NT2/D1 (cell line): ENCODE measurements around the gene DRAM1.

ENCODE experiments used
- DNase-seq: peaks from one replicate; pipeline ENCODE4 v3.0.0-alpha.2; 2011; ENCODE audit warnings: low read depth, low spot score
- H3K27me3 ChIP-seq: 2 replicates; pipeline ENCODE4 v1.6.0; 2011; ENCODE audit warnings: mild to moderate bottlenecking; ENCODE audit not compliant: insufficient read length, insufficient read depth
- H3K36me3 ChIP-seq: 2 replicates; pipeline ENCODE4 v1.6.1; 2011; ENCODE audit warnings: mild to moderate bottlenecking, low read length, mixed read lengths; ENCODE audit not compliant: insufficient read depth, insufficient read length
- H3K4me1 ChIP-seq: 2 replicates; pipeline ENCODE4 v1.5.1; 2011; ENCODE audit not compliant: insufficient read depth, insufficient read length
- H3K4me3 ChIP-seq: 2 replicates; pipeline ENCODE4 v1.5.1; 2011; ENCODE audit warnings: low read depth; ENCODE audit not compliant: insufficient read length
- H3K9ac ChIP-seq: 2 replicates; pipeline ENCODE4 v1.6.0; 2011; ENCODE audit warnings: low read depth; ENCODE audit not compliant: insufficient read length
- H3K9me3 ChIP-seq: 2 replicates; pipeline ENCODE4 v1.5.1; 2011; ENCODE audit warnings: mild to moderate bottlenecking, low read length; ENCODE audit not compliant: insufficient read depth
- SUZ12 ChIP-seq: IDR thresholded peaks from 2 replicates; pipeline ENCODE4 v1.6.1; 2011; ENCODE audit not compliant: insufficient read length, insufficient read depth; ENCODE audit errors: extremely low read depth
- YY1 ChIP-seq: IDR thresholded peaks from 2 replicates; pipeline ENCODE4 v1.6.1; 2011; ENCODE audit not compliant: insufficient read length, insufficient read depth
- ZNF274 ChIP-seq: IDR thresholded peaks from 2 replicates; pipeline ENCODE4 v1.6.1; 2011; ENCODE audit warnings: mild to moderate bottlenecking, low read depth, low read length

Gene DRAM1

DNA sequence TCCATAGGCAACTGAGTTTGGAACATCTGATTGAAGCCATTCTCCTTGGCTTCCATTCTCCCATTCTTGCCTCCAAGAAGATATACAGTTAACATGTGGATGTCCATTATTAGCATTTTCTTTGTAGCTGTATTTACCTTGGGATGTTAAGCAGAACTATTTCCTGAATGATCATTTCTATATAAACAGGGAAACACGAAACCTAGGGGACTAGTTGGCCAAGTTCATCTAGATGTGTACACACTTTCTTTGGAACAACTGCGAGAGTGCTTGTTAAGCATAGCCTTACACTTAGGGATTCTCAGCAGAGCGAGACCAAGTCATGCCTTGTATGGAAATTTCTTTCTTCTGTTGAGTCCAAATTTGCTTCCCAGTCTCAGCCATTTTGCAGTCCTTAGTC lies 42.1 kb downstream of the DRAM1 start:
- H3K9ac ChIP-seq: no peak overlapping the region
- no peak for DNase-seq
- no peaks in the 10 kb centered on the region for H3K27me3 ChIP-seq
- H3K4me1 ChIP-seq: no peaks in the 10 kb centered on the region
- no peaks in the 10 kb centered on the region; the same call in 1 of the 2 replicates for H3K9me3 ChIP-seq
- H3K4me3 ChIP-seq: no peak overlapping the region
- no peaks in the 10 kb centered on the region for H3K36me3 ChIP-seq
- TF ChIP-seq YY1: no peak
- TF ChIP-seq SUZ12: no peak
- no peak for TF ChIP-seq ZNF274

- no peak overlapping the region for H3K9ac ChIP-seq
- H3K36me3 ChIP-seq: no peaks in the 10 kb centered on the region
- no peaks in the 10 kb centered on the region for H3K4me1 ChIP-seq
- TF ChIP-seq ZNF274 (no peak), SUZ12 (no peak), YY1 (no peak)
- H3K9me3 ChIP-seq: no peaks in the 10 kb centered on the region; the same call in 1 of the 2 replicates
- no peak overlapping the region for H3K4me3 ChIP-seq
- no peak for DNase-seq
- no peaks in the 10 kb centered on the region for H3K27me3 ChIP-seq
Measured at GRCh38 chr12:101920906-101921305, 43.5 kb downstream of the DRAM1 start.

DNA sequence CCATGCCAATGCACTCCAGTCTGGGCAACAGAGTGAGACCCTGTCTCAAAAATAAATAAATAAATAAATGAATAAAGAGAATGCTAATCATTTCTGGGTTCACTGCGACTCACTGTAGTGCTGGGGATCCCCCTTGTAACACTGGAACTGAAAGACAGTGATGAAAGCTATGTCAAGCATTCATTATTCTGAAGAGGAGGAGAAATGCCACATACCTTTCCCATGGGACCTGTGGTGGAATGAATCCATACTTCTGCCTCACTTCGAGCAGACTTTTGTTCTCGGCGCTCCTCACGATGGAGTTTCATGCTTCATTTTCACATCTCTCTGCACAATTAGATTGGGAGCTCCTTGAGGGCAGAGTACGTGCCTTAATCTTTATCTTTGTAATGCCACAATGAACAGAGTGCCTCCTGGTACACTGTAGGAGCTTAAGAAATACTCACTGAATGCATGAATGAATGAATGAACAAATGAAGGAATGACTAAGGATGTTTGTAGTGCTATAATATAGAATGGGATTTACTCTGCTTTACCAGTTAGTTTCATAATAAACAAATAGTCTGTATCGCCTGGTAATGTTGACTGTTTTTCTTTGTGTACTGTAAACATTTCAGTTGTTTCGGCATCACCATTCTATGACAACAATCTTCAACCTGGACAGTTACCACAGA lies 45.8 kb downstream of the DRAM1 start:
- Histone ChIP-seq H3K36me3 (no peaks in the 10 kb centered on the region), H3K9ac (no peak overlapping the region), H3K9me3 (no peaks in the 10 kb centered on the region; the same call in 1 of the 2 replicates), H3K4me3 (no peak overlapping the region), H3K27me3 (no peaks in the 10 kb centered on the region), H3K4me1 (no peaks in the 10 kb centered on the region)
- DNase-seq: no peak
- no peak for TF ChIP-seq YY1
- no peak for TF ChIP-seq SUZ12
- TF ChIP-seq ZNF274: no peak

DNA sequence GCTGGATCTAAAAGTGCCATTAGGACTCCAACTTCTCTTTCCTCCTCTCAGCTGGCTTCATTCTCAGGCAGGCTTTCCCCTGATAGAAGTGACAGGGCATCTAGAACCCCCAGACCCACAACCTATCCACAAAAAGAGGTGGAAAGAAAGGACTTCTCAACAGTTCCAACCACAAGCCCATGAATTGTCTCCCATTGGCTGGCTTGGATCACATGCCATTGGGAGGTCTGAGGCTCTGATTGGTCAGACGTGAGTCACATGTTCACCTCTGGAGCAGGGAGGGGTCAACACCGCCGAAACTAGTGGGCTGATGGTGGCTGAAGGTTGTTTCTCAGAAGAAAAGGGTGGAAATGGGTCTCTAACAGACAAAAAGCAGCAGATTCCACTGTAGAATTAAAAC lies 47.2 kb downstream of the DRAM1 start:
- H3K4me3 ChIP-seq: no peak overlapping the region
- H3K4me1 ChIP-seq: no peaks in the 10 kb centered on the region
- TF ChIP-seq SUZ12: no peak
- no peak for TF ChIP-seq YY1
- TF ChIP-seq ZNF274: no peak

DNA sequence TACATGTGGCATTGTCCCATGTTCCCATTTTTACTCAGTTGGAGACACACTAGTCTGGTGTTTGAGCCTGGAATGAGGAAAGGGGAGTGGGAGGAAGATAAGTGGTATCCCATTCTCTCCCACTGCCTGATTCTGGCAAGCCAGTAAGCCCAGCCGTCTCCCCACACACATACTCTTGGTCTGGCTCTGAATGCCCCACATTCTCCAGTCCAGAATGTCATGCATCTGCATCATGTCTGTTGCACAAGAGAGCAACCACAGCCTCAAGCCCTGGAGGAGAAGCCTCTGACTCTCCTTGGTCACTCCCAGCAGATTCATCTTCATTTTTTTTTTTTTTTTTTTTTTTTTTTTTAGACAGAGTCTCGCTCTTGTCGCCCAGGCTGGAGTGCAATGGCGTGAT lies 48.0 kb downstream of the DRAM1 start:
- no peak for DNase-seq
- H3K9me3 ChIP-seq: no peaks in the 10 kb centered on the region; the same call in 1 of the 2 replicates
- H3K36me3 ChIP-seq: no peaks in the 10 kb centered on the region
- H3K27me3 ChIP-seq: no peaks in the 10 kb centered on the region
- TF ChIP-seq SUZ12: no peak
- no peak for TF ChIP-seq ZNF274
- no peaks in the 10 kb centered on the region for H3K4me1 ChIP-seq
- no peak overlapping the region for H3K4me3 ChIP-seq
- H3K9ac ChIP-seq: no peak overlapping the region

More for the DNA sequence above, 47.2 kb downstream of the DRAM1 start:
- no peak for DNase-seq
- H3K9ac ChIP-seq: no peak overlapping the region
- no peaks in the 10 kb centered on the region; the same call in 1 of the 2 replicates for H3K9me3 ChIP-seq
- H3K36me3 ChIP-seq: no peaks in the 10 kb centered on the region
- H3K27me3 ChIP-seq: no peaks in the 10 kb centered on the region

GRCh38 chr12:101925935-101926334 lies 48.6 kb downstream of the DRAM1 start:
- no peak for DNase-seq
- Histone ChIP-seq H3K4me1 (no peaks in the 10 kb centered on the region), H3K4me3 (no peak overlapping the region), H3K9ac (no peak overlapping the region), H3K9me3 (no peaks in the 10 kb centered on the region; the same call in 1 of the 2 replicates), H3K36me3 (no peaks in the 10 kb centered on the region), H3K27me3 (no peaks in the 10 kb centered on the region)
- TF ChIP-seq YY1: no peak
- no peak for TF ChIP-seq ZNF274
- TF ChIP-seq SUZ12: no peak

DNA sequence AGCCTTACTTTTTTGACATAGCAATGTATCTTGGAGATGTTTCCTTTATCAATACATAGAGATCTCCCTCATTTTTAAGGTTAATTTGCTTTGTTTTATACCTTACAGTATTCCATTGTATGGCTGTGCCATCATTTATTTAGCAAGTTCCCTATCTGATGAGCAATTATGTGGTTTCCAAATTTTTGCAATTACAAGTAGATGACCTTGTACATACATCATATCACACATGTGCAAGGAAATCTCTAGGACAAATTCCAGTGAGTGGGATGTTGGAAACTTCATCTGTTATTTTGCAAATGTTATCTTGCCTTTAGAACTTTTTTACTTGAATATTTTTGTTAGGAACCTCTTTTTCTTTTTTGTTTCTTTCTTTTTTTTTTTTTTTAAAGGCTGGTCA lies 49.7 kb downstream of the DRAM1 start:
- Histone ChIP-seq H3K4me3 (no peak overlapping the region), H3K27me3 (no peaks in the 10 kb centered on the region), H3K36me3 (no peaks in the 10 kb centered on the region), H3K9ac (no peak overlapping the region), H3K4me1 (no peaks in the 10 kb centered on the region), H3K9me3 (no peaks in the 10 kb centered on the region; the same call in 1 of the 2 replicates)
- TF ChIP-seq ZNF274 (no peak), SUZ12 (no peak), YY1 (no peak)
- no peak for DNase-seq

DNA sequence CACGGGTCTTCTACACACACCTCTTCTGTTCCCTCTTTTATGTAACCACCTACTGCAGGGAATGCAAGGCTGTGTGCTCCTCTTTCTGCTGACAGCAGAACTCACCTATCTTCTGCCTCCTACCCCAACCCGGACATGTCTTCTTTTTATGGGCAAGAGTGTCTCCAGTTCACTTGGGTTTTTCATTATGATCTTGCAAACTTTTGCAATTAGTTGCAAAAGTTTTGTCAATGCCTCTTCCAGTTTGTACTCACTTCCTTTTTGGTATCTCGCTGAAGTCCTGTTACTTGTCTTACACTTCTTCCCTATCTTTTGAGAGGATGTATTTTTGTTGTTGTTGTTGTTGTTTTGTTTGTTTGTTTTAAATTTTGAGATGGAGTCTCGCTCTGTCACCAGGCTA lies 50.6 kb downstream of the DRAM1 start:
- Histone ChIP-seq H3K27me3 (no peaks in the 10 kb centered on the region), H3K36me3 (no peaks in the 10 kb centered on the region), H3K4me1 (no peaks in the 10 kb centered on the region), H3K9me3 (no peaks in the 10 kb centered on the region; the same call in 1 of the 2 replicates), H3K9ac (no peak overlapping the region), H3K4me3 (no peak overlapping the region)
- no peak for DNase-seq
- TF ChIP-seq YY1: no peak
- TF ChIP-seq ZNF274: no peak
- TF ChIP-seq SUZ12: no peak
